ENCODE measurements around the gene CUBN.
"Not testable (repeated sequence)": the region's sequence is repeated elsewhere in the genome, so short reads cannot be mapped to it uniquely, and the experiment has no call there.

The CUBN gene

GRCh38 chr10:17038627-17039026, 91.0 kb downstream of the CUBN start:
- DNase-seq (ENCODE audit: low read depth), result no peak

- DNase-seq (ENCODE audit: low read depth), result no peak
Observed at GRCh38 chr10:17037910-17038309, 91.7 kb downstream of the CUBN start.

GRCh38 chr10:17035446-17035845, 94.2 kb downstream of the CUBN start:
- DNase-seq (ENCODE audit: low read depth), result no peak

GRCh38 chr10:17033529-17034260, 95.9 kb downstream of the CUBN start:
- no peak for DNase-seq (ENCODE audit: low read depth)

GRCh38 chr10:17031637-17032635, 97.7 kb downstream of the CUBN start:
- no peak for DNase-seq (ENCODE audit: low read depth)

- no peak for DNase-seq (ENCODE audit: low read depth)
Observed at GRCh38 chr10:17029581-17030271, 99.9 kb downstream of the CUBN start.

GRCh38 chr10:17029239-17029580, 100.4 kb downstream of the CUBN start:
- DNase-seq (ENCODE audit: low read depth), result no peak

- no peak for DNase-seq (ENCODE audit: low read depth)
Observed at GRCh38 chr10:17028798-17029197, 100.8 kb downstream of the CUBN start.

- no peak for DNase-seq (ENCODE audit: low read depth)
Observed at GRCh38 chr10:17026686-17027485, 102.7 kb downstream of the CUBN start.

- DNase-seq (ENCODE audit: low read depth), result no peak
Observed at GRCh38 chr10:17025444-17026295, 103.9 kb downstream of the CUBN start.

GRCh38 chr10:17024461-17024860, 105.2 kb downstream of the CUBN start:
- no peak for DNase-seq (ENCODE audit: low read depth)

- no peak for DNase-seq (ENCODE audit: low read depth)
Observed at GRCh38 chr10:17023386-17024298, 106.0 kb downstream of the CUBN start.

- DNase-seq (ENCODE audit: low read depth), result no peak
Observed at GRCh38 chr10:17022896-17023295, 106.7 kb downstream of the CUBN start.

- DNase-seq (ENCODE audit: low read depth), result no peak
Observed at GRCh38 chr10:17022466-17022825, 107.2 kb downstream of the CUBN start.

GRCh38 chr10:17021656-17022465, 107.8 kb downstream of the CUBN start:
- DNase-seq (ENCODE audit: low read depth), result no peak

GRCh38 chr10:17019696-17020095, 109.9 kb downstream of the CUBN start:
- DNase-seq (ENCODE audit: low read depth), result no peak

GRCh38 chr10:17013131-17013983, 116.3 kb downstream of the CUBN start:
- DNase-seq (ENCODE audit: low read depth), result not testable (repeated sequence)

- DNase-seq (ENCODE audit: low read depth), result not testable (repeated sequence)
Observed at GRCh38 chr10:17012731-17013130, 116.9 kb downstream of the CUBN start.
